Thymus (tissue), 11 donors: ENCODE results near the gene TBC1D30. TPM values are rescaled to one million over a fixed set of nuclear protein-coding genes. Genes with fewer than 3 reads are reported as not detected.

Source experiments
- DNase-seq, 9 donors: peaks; one replicate each; pipeline ENCODE4 v3.0.0-alpha.2; 2013; ENCODE audit warnings: low spot score in 9 of 9, low read depth in 6 of 9, missing footprints in 1 of 9
- H3K27ac ChIP-seq, 2 donors: one replicate each; pipeline ENCODE4 v1.5.1; 2013; ENCODE audit warnings: control low read depth in 1 of 2, low read depth in 1 of 2, low read length in 1 of 2, mild to moderate bottlenecking in 1 of 2, moderate library complexity in 1 of 2
- H3K27me3 ChIP-seq, 2 donors: one replicate each; pipeline ENCODE4 v1.5.1; 2013; ENCODE audit warnings: low read length in 1 of 2; ENCODE audit not compliant: control insufficient read depth in 2 of 2, insufficient read depth in 1 of 2
- H3K36me3 ChIP-seq, 2 donors: one replicate each; pipeline ENCODE4 v1.5.1; 2013; ENCODE audit warnings: low read length in 1 of 2, mild to moderate bottlenecking in 1 of 2, moderate library complexity in 1 of 2; ENCODE audit not compliant: control insufficient read depth in 2 of 2, insufficient read depth in 2 of 2
- H3K4me1 ChIP-seq, 2 donors: one replicate each; pipeline ENCODE4 v1.5.1; 2013; ENCODE audit warnings: low read length in 2 of 2; ENCODE audit not compliant: control insufficient read depth in 2 of 2, insufficient read depth in 2 of 2
- H3K4me3 ChIP-seq, 2 donors: one replicate each; pipeline ENCODE4 v1.5.1; 2013; ENCODE audit warnings: low read length in 2 of 2, control low read depth in 1 of 2, mild to moderate bottlenecking in 1 of 2
- H3K9me3 ChIP-seq, 2 donors: one replicate each; pipeline ENCODE4 v1.5.1; 2013; ENCODE audit warnings: low read length in 1 of 2, mild to moderate bottlenecking in 1 of 2; ENCODE audit not compliant: control insufficient read depth in 2 of 2, insufficient read depth in 1 of 2
- WGBS: extraction: QIAGEN DNeasy Blood & Tissue Kit; methylation state at CpG from one replicate; pipeline ENCODE4 v1.1.7; 2013; 5-methylcytosine and 5-hydroxymethylcytosine counted together
- polyA plus RNA-seq: library from polyadenylated mRNA; stranded (reverse); fragments of 200-250 nt; gene quantifications from one replicate; pipeline ENCODE4 v1.2.3, GENCODE V29; 2013
- total RNA-seq: library from RNA; stranded (reverse); fragments of 120-200 nt; gene quantifications from one replicate; pipeline ENCODE4 v1.2.4, GENCODE V29; 2013
- donor health status: healthy.

TBC1D30 gene
- total and polyA plus RNA-seq, 2 donors = 0.42 to 0.91 TPM

- Histone ChIP-seq H3K4me3 (no peak overlapping the region), H3K4me1 (no peaks in the 10 kb centered on the region), H3K27ac (no peak overlapping the region), H3K9me3 (no peaks in the 10 kb centered on the region), H3K36me3 (no peaks in the 10 kb centered on the region), H3K27me3 (peaks cover 0 to 4% of the 10 kb centered on the region in 2 donors)
- DNase-seq = no peak
- WGBS = 91% methylated on average over 3 of the region's 3 CpGs
Observed at GRCh38 chr12:64911081-64911480, 86.6 kb downstream of the TBC1D30 start.

- 90% methylated on average over 4 of the region's 4 CpGs for WGBS
- H3K4me1 ChIP-seq = no peaks in the 10 kb centered on the region
Observed at GRCh38 chr12:64911912-64912311, 87.5 kb downstream of the TBC1D30 start.

GRCh38 chr12:64912516-64913255, 88.2 kb downstream of the TBC1D30 start:
- Histone ChIP-seq H3K36me3 (no peaks in the 10 kb centered on the region), H3K27me3 (peaks cover 0 to 4% of the 10 kb centered on the region in 2 donors), H3K27ac (no peak overlapping the region), H3K9me3 (no peaks in the 10 kb centered on the region), H3K4me3 (no peak overlapping the region), H3K4me1 (no peaks in the 10 kb centered on the region)
- DNase-seq = no peak
- 90% methylated on average over 3 of the region's 3 CpGs for WGBS

More at GRCh38 chr12:64911912-64912311, 87.5 kb downstream of the TBC1D30 start:
- DNase-seq = no peak
- H3K9me3 ChIP-seq = no peaks in the 10 kb centered on the region
- H3K36me3 ChIP-seq = no peaks in the 10 kb centered on the region
- H3K27ac ChIP-seq = no peak overlapping the region
- no peak overlapping the region for H3K4me3 ChIP-seq
- H3K27me3 ChIP-seq = peaks cover 0 to 4% of the 10 kb centered on the region in 2 donors

- WGBS = 92% methylated on average over 3 of the region's 3 CpGs
- H3K4me1 ChIP-seq = no peaks in the 10 kb centered on the region
Observed at GRCh38 chr12:64915242-64915641, 90.8 kb downstream of the TBC1D30 start.

GRCh38 chr12:64916411-64917261, 92.2 kb downstream of the TBC1D30 start:
- Histone ChIP-seq H3K36me3 (no peaks in the 10 kb centered on the region), H3K4me3 (no peak overlapping the region), H3K4me1 (no peaks in the 10 kb centered on the region), H3K27me3 (peaks cover 0 to 4% of the 10 kb centered on the region in 2 donors), H3K27ac (no peak overlapping the region), H3K9me3 (no peaks in the 10 kb centered on the region)
- 95% methylated on average over 1 of the region's 1 CpG for WGBS
- no peak for DNase-seq

More at GRCh38 chr12:64915242-64915641, 90.8 kb downstream of the TBC1D30 start:
- H3K27me3 ChIP-seq = peaks cover 0 to 4% of the 10 kb centered on the region in 2 donors
- H3K4me3 ChIP-seq = no peak overlapping the region
- no peaks in the 10 kb centered on the region for H3K36me3 ChIP-seq
- no peak overlapping the region for H3K27ac ChIP-seq
- no peaks in the 10 kb centered on the region for H3K9me3 ChIP-seq
- no peak for DNase-seq

GRCh38 chr12:64918344-64918743, 93.9 kb downstream of the TBC1D30 start:
- Histone ChIP-seq H3K27me3 (no peaks in the 10 kb centered on the region), H3K9me3 (no peaks in the 10 kb centered on the region), H3K27ac (no peak overlapping the region), H3K36me3 (no peaks in the 10 kb centered on the region), H3K4me1 (no peaks in the 10 kb centered on the region), H3K4me3 (no peak overlapping the region)
- 97% methylated on average over 2 of the region's 2 CpGs for WGBS
- DNase-seq = no peak

- no peak overlapping the region for H3K4me3 ChIP-seq
- no peaks in the 10 kb centered on the region for H3K36me3 ChIP-seq
- no peak for DNase-seq
- no peaks in the 10 kb centered on the region for H3K4me1 ChIP-seq
- H3K27ac ChIP-seq = no peak overlapping the region
- no peaks in the 10 kb centered on the region for H3K9me3 ChIP-seq
- H3K27me3 ChIP-seq = no peaks in the 10 kb centered on the region
- 96% methylated on average over 2 of the region's 2 CpGs for WGBS
Observed at GRCh38 chr12:64918801-64919200, 94.4 kb downstream of the TBC1D30 start.

- Histone ChIP-seq H3K27me3 (no peaks in the 10 kb centered on the region), H3K36me3 (no peaks in the 10 kb centered on the region), H3K4me1 (no peaks in the 10 kb centered on the region), H3K27ac (no peak overlapping the region), H3K4me3 (no peak overlapping the region), H3K9me3 (no peaks in the 10 kb centered on the region)
- DNase-seq = no peak
Observed at GRCh38 chr12:64922853-64923252, 98.4 kb downstream of the TBC1D30 start.

- no peak overlapping the region for H3K4me3 ChIP-seq
- H3K4me1 ChIP-seq = no peaks in the 10 kb centered on the region
- no peak overlapping the region for H3K27ac ChIP-seq
- no peaks in the 10 kb centered on the region for H3K9me3 ChIP-seq
- H3K27me3 ChIP-seq = no peaks in the 10 kb centered on the region
- no peaks in the 10 kb centered on the region for H3K36me3 ChIP-seq
- DNase-seq = no peak
Observed at GRCh38 chr12:64923536-64923935, 99.1 kb downstream of the TBC1D30 start.
